Hepatocyte (in vitro differentiated cells): ENCODE data around the gene LDB2. TPM values are rescaled to one million over a fixed set of nuclear protein-coding genes. Genes with fewer than 3 reads are reported as not detected.

Experiments used
- DNase-seq: peaks from one replicate; pipeline ENCODE4 v3.0.0-alpha.2; 2016; ENCODE audit warnings: low spot score
- H2AFZ ChIP-seq: fragments of 200-600 bp; sonication (generic); 2 replicates; pipeline ENCODE4 v1.6.0; 2016; ENCODE audit warnings: antibody characterized with exemption, mild to moderate bottlenecking
- H3K27ac ChIP-seq: fragments of 200-600 bp; sonication (generic); 2 replicates; pipeline ENCODE4 v1.5.1; 2016; ENCODE audit warnings: mild to moderate bottlenecking
- H3K27me3 ChIP-seq: fragments of 200-600 bp; sonication (generic); 2 replicates; pipeline ENCODE4 v1.6.1; 2016
- H3K36me3 ChIP-seq: fragments of 200-600 bp; sonication (generic); replicated peaks from 2 replicates; pipeline ENCODE4 v1.5.1; 2016; ENCODE audit warnings: low read depth; ENCODE audit not compliant: insufficient read depth
- H3K4me1 ChIP-seq: fragments of 200-600 bp; sonication (generic); 2 replicates; pipeline ENCODE4 v1.5.1; 2016; ENCODE audit warnings: mild to moderate bottlenecking, moderate library complexity; ENCODE audit not compliant: insufficient read depth
- H3K4me2 ChIP-seq: fragments of 200-600 bp; sonication (generic); 2 replicates; pipeline ENCODE4 v1.6.0; 2016
- H3K4me3 ChIP-seq: fragments of 200-600 bp; sonication (generic); 2 replicates; pipeline ENCODE4 v1.5.1; 2016; ENCODE audit warnings: mild to moderate bottlenecking
- H3K79me2 ChIP-seq: fragments of 200-600 bp; sonication (generic); 2 replicates; pipeline ENCODE4 v1.6.0; 2017; ENCODE audit warnings: mild to moderate bottlenecking
- H3K9me2 ChIP-seq: fragments of 200-600 bp; sonication (generic); replicated peaks from 2 replicates; pipeline ENCODE4 v1.6.0; 2017; ENCODE audit warnings: mild to moderate bottlenecking; ENCODE audit not compliant: insufficient read depth
- H3K9me3 ChIP-seq: fragments of 200-600 bp; sonication (generic); 2 replicates; pipeline ENCODE4 v1.5.1; 2016; ENCODE audit warnings: low read depth, mild to moderate bottlenecking
- H4K20me1 ChIP-seq: fragments of 200-600 bp; sonication (generic); 2 replicates; pipeline ENCODE4 v1.6.0; 2016; ENCODE audit warnings: mild to moderate bottlenecking; ENCODE audit not compliant: insufficient read depth, poor library complexity, severe bottlenecking
- CTCF ChIP-seq: fragments of 200-600 bp; sonication (generic); IDR thresholded peaks from 2 replicates; pipeline ENCODE4 v1.5.1; 2016; ENCODE audit warnings: antibody characterized with exemption, mild to moderate bottlenecking; ENCODE audit not compliant: poor library complexity
- EZH2 ChIP-seq: fragments of 200-600 bp; sonication (generic); IDR thresholded peaks from 2 replicates; pipeline ENCODE4 v1.6.1; 2016; ENCODE audit warnings: antibody characterized with exemption, mild to moderate bottlenecking, borderline replicate concordance
- EZH2phosphoT487 ChIP-seq: fragments of 200-600 bp; sonication (generic); IDR thresholded peaks from one replicate; pipeline ENCODE4 v1.6.1; 2018; ENCODE audit warnings: antibody characterized with exemption, mild to moderate bottlenecking, low read depth, moderate library complexity; ENCODE audit not compliant: unreplicated experiment, severe bottlenecking
- WGBS: methylation state at CpG from one replicate; pipeline ENCODE4 v1.1.6; 2016; ENCODE audit warnings: low lambda C conversion rate; ENCODE audit errors: missing lambda C conversion rate; 5-methylcytosine and 5-hydroxymethylcytosine counted together
- polyA plus RNA-seq: library from polyadenylated mRNA; unstranded; fragments of >200 nt; fragmentation: Nextera tagmentation; extraction: Ambion mirVana; gene quantifications from 2 replicates; pipeline ENCODE4 v1.2.1, GENCODE V29; 2016
- total RNA-seq: library from RNA; depleted of rRNA; stranded (reverse); fragments of >200 nt; gene quantifications from 2 replicates; pipeline ENCODE4 v1.2.3, GENCODE V29; 2014

Gene LDB2
- total and polyA plus RNA-seq, 2 experiments from 2014 or later = 8.7 to 20.3 TPM

DNA sequence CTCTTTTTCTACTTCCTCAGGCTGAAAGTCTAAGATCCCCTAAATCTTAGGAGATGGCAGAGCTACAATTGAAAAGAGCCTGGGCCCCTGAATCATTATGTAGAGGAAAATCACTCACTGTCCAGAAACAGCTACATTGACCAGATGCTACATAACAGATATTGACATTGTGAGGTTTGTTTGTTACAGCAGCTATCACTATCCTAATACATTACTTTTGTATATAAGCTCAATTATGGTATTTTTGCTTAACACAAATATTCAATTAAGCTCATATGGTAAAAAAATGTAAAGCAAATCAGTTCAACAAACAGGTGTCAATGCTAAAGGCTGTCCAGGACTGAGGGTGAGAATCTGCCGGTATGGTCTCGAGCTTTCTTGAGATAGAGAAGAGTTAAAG is 89.4 kb downstream of the LDB2 start:
- H2AFZ ChIP-seq = no peak overlapping the region
- no peak for TF ChIP-seq CTCF
- no peak for TF ChIP-seq EZH2phosphoT487
- no peak for TF ChIP-seq EZH2
- no peaks in the 10 kb centered on the region for H3K79me2 ChIP-seq
- H4K20me1 ChIP-seq = no peaks in the 10 kb centered on the region
- no peak overlapping the region for H3K27ac ChIP-seq
- H3K27me3 ChIP-seq = no peaks in the 10 kb centered on the region
- 98% methylated on average over 2 of the region's 2 CpGs for WGBS
- no peaks in the 10 kb centered on the region for H3K9me3 ChIP-seq
- no peaks in the 10 kb centered on the region for H3K9me2 ChIP-seq
- H3K36me3 ChIP-seq = no peaks in the 10 kb centered on the region
- no peaks in the 10 kb centered on the region for H3K4me1 ChIP-seq
- no peak overlapping the region for H3K4me3 ChIP-seq
- no peak for DNase-seq
- no peak overlapping the region for H3K4me2 ChIP-seq

- Histone ChIP-seq H3K9me3 (no peaks in the 10 kb centered on the region), H3K27me3 (no peaks in the 10 kb centered on the region), H3K9me2 (no peaks in the 10 kb centered on the region), H3K4me1 (no peaks in the 10 kb centered on the region), H3K79me2 (no peaks in the 10 kb centered on the region), H2AFZ (no peak overlapping the region), H4K20me1 (no peaks in the 10 kb centered on the region), H3K36me3 (no peaks in the 10 kb centered on the region), H3K27ac (no peak overlapping the region), H3K4me2 (no peak overlapping the region), H3K4me3 (no peak overlapping the region)
- no peak for DNase-seq
- no peak for TF ChIP-seq EZH2phosphoT487
- TF ChIP-seq EZH2 = no peak
- TF ChIP-seq CTCF = no peak
These were observed 91.1 kb downstream of the LDB2 start for GRCh38 chr4:16807355-16807754.

DNA sequence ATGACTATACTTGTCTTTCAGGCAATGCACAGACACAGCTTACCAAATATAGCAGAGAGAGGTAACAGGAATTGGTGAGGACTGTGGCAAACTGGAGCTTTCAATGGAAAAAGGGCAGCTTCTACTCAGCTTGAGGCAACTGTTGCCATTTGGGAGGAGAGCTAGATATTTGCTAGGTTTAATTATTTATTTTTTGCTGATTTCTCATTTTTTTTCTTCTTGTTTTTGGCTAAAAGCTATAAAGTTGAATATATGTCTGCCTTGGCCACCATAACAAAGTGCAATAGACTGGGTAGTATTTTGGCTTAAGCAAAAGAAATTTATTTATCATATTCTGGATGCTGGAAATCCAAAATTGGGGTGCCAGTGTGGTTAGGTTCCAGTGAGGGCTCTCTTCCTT is 93.9 kb downstream of the LDB2 start:
- Histone ChIP-seq H4K20me1 (no peaks in the 10 kb centered on the region), H3K9me3 (no peaks in the 10 kb centered on the region), H2AFZ (no peak overlapping the region), H3K27me3 (no peaks in the 10 kb centered on the region), H3K36me3 (no peaks in the 10 kb centered on the region), H3K4me3 (no peak overlapping the region), H3K79me2 (no peaks in the 10 kb centered on the region), H3K4me2 (no peak overlapping the region), H3K27ac (no peak overlapping the region), H3K4me1 (no peaks in the 10 kb centered on the region), H3K9me2 (no peaks in the 10 kb centered on the region)
- no peak for TF ChIP-seq EZH2phosphoT487
- TF ChIP-seq EZH2 = no peak
- no peak for TF ChIP-seq CTCF
- no peak for DNase-seq

GRCh38 chr4:16802044-16802443 is 96.4 kb downstream of the LDB2 start:
- Histone ChIP-seq H3K9me2 (no peaks in the 10 kb centered on the region), H3K4me1 (no peaks in the 10 kb centered on the region), H3K27ac (no peak overlapping the region), H2AFZ (no peak overlapping the region), H3K9me3 (no peaks in the 10 kb centered on the region), H4K20me1 (no peaks in the 10 kb centered on the region), H3K4me3 (no peak overlapping the region), H3K4me2 (no peak overlapping the region), H3K79me2 (no peaks in the 10 kb centered on the region), H3K36me3 (no peaks in the 10 kb centered on the region), H3K27me3 (no peaks in the 10 kb centered on the region)
- TF ChIP-seq EZH2 (no peak), EZH2phosphoT487 (no peak), CTCF (no peak)
- WGBS = 91% methylated on average over 3 of the region's 3 CpGs
- no peak for DNase-seq
